Measurements from ENCODE around the gene DLGAP4.
"Not testable (repeated sequence)": the region's sequence is repeated elsewhere in the genome, so short reads cannot be mapped to it uniquely, and the experiment has no call there.

Gene DLGAP4

DNA sequence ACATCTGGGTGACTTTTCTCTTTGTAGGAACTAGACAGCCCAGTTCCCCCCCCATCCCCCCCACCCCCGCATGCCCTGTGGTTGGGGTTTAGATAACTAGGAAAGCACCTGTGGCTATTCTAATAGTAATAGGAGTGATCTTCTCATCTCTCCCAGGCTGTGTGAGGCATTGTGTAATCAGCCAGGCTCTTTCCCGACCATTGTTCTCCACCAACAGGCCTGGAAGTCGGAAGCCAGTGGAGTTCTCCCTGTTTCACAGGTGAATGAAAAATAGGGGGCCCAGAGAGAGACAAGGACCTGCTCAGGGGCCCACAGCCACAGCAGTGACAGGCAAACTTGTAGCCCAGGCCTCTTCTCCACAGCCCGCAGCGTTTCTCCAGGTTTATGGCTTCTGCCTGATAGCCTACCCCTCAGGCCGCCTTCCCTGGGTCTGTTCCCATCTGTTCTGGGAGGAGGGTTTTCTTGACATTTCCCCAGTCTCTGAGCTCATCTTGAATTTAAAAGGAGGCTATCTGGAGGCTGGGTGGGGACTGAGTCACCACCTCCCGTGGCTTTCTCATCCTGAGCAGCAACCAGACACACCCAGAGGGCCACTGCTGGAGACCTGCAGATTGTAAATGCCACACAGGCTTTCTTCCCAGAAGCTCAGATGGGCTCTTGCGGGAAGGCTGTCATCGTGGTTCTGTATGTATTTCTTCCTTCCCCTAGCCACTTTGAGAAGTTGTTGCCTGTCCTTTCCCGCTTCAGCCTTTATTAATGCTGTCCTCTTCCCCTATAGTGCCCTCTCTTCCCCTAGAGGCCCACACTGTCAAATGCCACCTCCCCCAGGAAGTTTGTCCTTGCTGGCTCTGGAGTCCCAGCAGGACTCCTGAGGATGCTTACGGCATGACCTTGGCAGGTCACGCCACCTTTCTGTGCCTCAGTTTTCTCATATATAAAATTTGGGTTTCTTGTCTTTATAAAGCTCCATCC, 159.3 kb downstream of the DLGAP4 start:
- Mint-ChIP-seq H3K4me3 (peak overlapping the region; percentile 71 to 76), H3K36me3 (peaks cover 11 to 23% of the 10 kb centered on the region in 2 donors), H3K27ac (peak overlapping the region; percentile 83), H3K27me3 (no peaks in the 10 kb centered on the region), H3K9me3 (no peaks in the 10 kb centered on the region), H3K4me1 (peaks cover 59 to 91% of the 10 kb centered on the region in 2 donors)
- ATAC-seq (replicated peaks): peak in 1 of 2 donors; percentile 35
- DNase-seq: no peak

- DNase-seq (no peak), ATAC-seq (replicated peaks) (no peak)
- Mint-ChIP-seq H3K9me3 (no peaks in the 10 kb centered on the region), H3K4me1 (peaks cover 60 to 92% of the 10 kb centered on the region in 2 donors), H3K27ac (peak overlapping the region; percentile 90), H3K36me3 (peaks cover 11 to 23% of the 10 kb centered on the region in 2 donors), H3K27me3 (no peaks in the 10 kb centered on the region), H3K4me3 (peak overlapping the region; percentile 71 to 76)
Measured at GRCh38 chr20:36466089-36466488, 159.9 kb downstream of the DLGAP4 start.

DNA sequence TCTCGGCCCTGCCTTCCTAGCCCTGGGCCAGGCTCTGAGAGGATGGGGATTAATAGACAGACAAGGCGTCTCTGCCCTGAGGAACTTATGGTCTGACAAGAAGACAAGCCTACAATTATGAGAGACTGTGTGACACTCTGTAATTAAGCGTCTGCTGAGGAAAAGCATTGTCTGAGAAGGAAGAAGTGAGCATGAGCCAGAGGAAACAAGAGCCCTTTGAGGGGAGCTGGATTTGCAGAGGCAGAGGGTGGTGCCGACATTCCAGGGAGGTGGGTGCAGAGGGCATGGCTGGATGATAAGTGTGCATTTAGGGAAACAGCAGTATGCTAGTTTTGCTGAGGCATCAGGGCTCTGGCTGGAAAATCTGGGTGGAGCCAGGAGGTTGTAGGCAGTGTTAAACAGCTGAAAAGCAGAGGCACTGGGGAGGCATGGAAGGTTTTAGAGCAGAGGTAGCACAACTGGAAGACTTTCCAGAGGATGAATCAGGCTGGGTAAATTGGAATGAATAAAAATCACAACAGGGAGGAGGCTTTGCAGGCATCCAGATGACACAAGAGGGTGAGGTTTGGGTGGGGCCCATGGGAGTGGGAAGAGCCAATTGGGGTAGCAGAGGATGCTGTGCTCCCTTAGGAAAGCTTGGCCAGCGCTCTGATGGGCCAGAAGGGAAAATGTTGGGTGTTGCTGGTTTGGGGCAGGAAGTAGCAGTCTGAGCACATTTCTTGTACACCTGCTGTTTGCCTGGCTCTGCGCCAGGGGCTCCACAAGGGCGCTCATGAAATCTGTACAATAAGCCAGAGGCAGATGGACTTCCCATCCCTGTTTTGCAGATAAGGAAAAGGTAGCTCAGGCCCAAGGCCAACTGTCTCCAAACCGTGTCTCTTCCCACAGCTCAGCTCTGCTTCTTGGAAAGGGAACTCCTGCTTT, 161.2 kb downstream of the DLGAP4 start:
- no peaks in the 10 kb centered on the region for H3K9me3 Mint-ChIP-seq
- peak overlapping the region; percentile 90 for H3K27ac Mint-ChIP-seq
- H3K27me3 Mint-ChIP-seq: no peaks in the 10 kb centered on the region
- peaks cover 62 to 98% of the 10 kb centered on the region in 2 donors for H3K4me1 Mint-ChIP-seq
- peaks cover 5 to 16% of the 10 kb centered on the region in 2 donors for H3K36me3 Mint-ChIP-seq
- ATAC-seq (replicated peaks) (no peak), DNase-seq (no peak)
- peak overlapping the region; percentile 34 to 40 for H3K4me3 Mint-ChIP-seq

- Mint-ChIP-seq H3K9me3 (no peaks in the 10 kb centered on the region), H3K27me3 (no peaks in the 10 kb centered on the region), H3K27ac (peak overlapping the region; percentile 76), H3K4me1 (peaks cover 59 to 98% of the 10 kb centered on the region in 2 donors), H3K4me3 (no peak overlapping the region), H3K36me3 (peaks cover 4 to 15% of the 10 kb centered on the region in 2 donors)
- no peak for ATAC-seq (replicated peaks)
- DNase-seq: no peak
Measured at GRCh38 chr20:36468149-36469000, 162.2 kb downstream of the DLGAP4 start.

- H3K4me3 Mint-ChIP-seq: no peak overlapping the region
- peaks cover 67 to 95% of the 10 kb centered on the region in 2 donors for H3K4me1 Mint-ChIP-seq
- DNase-seq: no peak
- ATAC-seq (replicated peaks): no peak
- peak overlapping the region; percentile 75 for H3K27ac Mint-ChIP-seq
- H3K27me3 Mint-ChIP-seq: no peaks in the 10 kb centered on the region
- H3K36me3 Mint-ChIP-seq: peaks cover 7 to 29% of the 10 kb centered on the region in 2 donors
- no peaks in the 10 kb centered on the region for H3K9me3 Mint-ChIP-seq
Measured at GRCh38 chr20:36469973-36470372, 163.8 kb downstream of the DLGAP4 start.

DNA sequence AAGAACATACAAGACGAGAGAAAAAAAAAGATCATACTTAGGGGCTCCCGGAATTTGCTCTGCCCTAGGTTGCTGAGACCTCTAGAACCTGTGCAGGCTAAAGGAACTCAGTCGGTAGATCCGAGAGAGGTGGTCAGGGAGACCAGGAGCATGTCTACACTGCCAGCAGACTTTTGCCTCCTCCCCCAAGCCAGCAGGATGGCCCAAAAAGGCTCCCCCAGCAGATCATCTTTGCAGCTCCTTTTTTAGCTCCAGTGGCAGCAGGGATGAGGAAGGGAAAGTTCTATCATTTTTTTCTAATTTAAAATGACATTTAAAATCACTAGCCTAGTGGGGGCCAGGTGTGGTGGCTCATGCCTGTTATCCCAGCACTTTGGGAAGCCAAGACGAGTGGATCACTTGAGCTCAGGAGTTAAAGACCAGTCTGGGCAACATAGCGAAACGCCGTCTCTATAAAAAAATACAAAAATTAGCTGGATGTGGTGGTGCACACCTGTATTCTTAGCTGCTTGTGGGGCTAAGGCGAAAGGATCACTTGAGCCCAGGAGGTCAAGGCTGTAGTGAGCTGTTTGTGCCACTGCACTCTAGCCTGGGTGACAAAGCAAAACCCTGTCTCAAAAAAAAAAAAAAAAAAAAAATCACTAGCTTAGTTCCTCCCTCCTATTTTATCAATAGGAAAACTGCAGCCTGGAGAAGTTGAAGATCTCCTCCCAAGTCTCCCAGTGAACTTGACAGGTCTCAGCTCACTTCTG, 165.9 kb downstream of the DLGAP4 start:
- no peaks in the 10 kb centered on the region for H3K9me3 Mint-ChIP-seq
- peak overlapping the region; percentile 92 for H3K27ac Mint-ChIP-seq
- ATAC-seq (replicated peaks): peak; percentile 53
- peaks cover 47 to 78% of the 10 kb centered on the region in 2 donors for H3K4me1 Mint-ChIP-seq
- H3K27me3 Mint-ChIP-seq: no peaks in the 10 kb centered on the region
- peak overlapping the region; percentile 54 to 73 for H3K4me3 Mint-ChIP-seq
- DNase-seq: no peak
- H3K36me3 Mint-ChIP-seq: peaks cover 5 to 24% of the 10 kb centered on the region in 2 donors

GRCh38 chr20:36472637-36473090, 166.5 kb downstream of the DLGAP4 start:
- Mint-ChIP-seq H3K27ac (peak overlapping the region; percentile 92), H3K4me3 (peak overlapping the region; percentile 54 to 73), H3K36me3 (peaks cover 5 to 22% of the 10 kb centered on the region in 2 donors), H3K9me3 (no peaks in the 10 kb centered on the region), H3K27me3 (no peaks in the 10 kb centered on the region), H3K4me1 (peaks cover 41 to 72% of the 10 kb centered on the region in 2 donors)
- ATAC-seq (replicated peaks) (peak; percentile 85 to 90), DNase-seq (no peak)

DNA sequence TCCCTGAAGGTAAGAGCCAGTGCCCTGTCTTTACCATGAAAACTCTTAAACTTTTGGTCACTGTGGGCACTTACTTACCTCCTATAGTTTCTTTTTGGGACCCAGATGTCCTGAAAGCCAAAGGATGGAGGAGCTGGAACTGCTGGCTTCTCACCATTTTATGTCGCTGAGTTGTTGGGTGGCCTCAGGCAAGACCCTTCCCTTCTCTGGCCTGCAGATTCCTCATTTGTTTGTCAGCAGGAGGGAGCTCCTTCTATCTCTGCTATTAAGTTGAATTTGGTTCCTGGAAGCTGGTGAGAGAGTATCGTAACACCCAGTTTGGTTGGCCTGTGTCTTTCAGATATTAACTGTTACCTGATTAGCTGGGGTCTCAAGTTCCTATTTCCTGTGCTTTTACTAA, 167.0 kb downstream of the DLGAP4 start:
- H3K4me3 Mint-ChIP-seq: peak overlapping the region; percentile 54 to 73
- peak overlapping the region; percentile 92 for H3K27ac Mint-ChIP-seq

DNA sequence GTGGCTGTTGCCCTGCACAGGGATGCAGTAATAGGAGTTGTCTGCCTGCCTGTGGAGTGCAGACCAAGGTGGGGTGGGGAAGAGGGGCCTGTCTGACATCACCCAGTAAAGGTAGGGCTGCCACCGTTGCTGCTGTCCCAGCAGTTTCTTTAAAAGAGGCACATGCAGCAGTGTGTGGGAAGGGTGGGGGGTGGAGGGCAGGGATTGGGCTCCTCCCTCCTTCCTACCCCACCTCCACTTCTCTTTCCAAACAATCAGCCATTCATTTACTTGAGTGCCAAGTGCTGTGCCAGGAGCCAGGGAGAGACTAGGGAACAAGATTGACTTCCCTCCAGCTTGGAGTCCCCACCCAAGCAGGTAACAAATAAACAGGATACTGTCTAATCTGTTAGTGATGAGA, 168.4 kb downstream of the DLGAP4 start:
- Mint-ChIP-seq H3K36me3 (peaks cover 7 to 21% of the 10 kb centered on the region in 2 donors), H3K27ac (peak overlapping the region; percentile 72), H3K9me3 (no peaks in the 10 kb centered on the region), H3K4me3 (no peak overlapping the region), H3K27me3 (no peaks in the 10 kb centered on the region), H3K4me1 (peaks cover 45 to 69% of the 10 kb centered on the region in 2 donors)
- ATAC-seq (replicated peaks) (no peak), DNase-seq (no peak)

More for the DNA sequence above, 167.0 kb downstream of the DLGAP4 start:
- Mint-ChIP-seq H3K4me1 (peaks cover 42 to 70% of the 10 kb centered on the region in 2 donors), H3K36me3 (peaks cover 5 to 25% of the 10 kb centered on the region in 2 donors), H3K9me3 (no peaks in the 10 kb centered on the region), H3K27me3 (no peaks in the 10 kb centered on the region)
- ATAC-seq (replicated peaks) (no peak), DNase-seq (no peak)

- not testable (repeated sequence) for H3K27me3 Mint-ChIP-seq; DNase-seq; H3K4me3 Mint-ChIP-seq; ATAC-seq (replicated peaks); H3K9me3 Mint-ChIP-seq
- Mint-ChIP-seq H3K27ac (peak overlapping the region; percentile 72), H3K36me3 (peaks cover 7 to 21% of the 10 kb centered on the region in 2 donors), H3K4me1 (peaks cover 42 to 64% of the 10 kb centered on the region in 2 donors)
Measured at GRCh38 chr20:36475054-36475453, 168.9 kb downstream of the DLGAP4 start.

DNA sequence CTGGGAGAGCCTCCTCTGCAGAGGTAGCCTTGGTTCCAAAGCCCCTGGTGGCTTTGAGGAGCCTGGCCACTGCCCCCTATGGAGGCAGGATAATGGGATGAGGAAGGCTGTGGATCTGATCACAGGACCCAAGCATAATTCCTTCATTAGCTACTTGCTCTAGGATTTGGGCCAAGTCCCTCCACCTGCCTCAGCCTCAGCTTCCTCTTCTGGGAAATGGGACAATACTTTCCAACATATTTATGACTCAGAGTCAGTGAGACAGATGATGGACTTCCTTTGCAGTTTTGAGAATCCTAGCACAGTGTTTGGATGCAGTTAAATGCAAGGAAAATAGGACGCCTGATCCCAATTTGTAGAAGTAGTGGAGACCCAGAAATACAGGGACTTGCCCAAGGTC, 171.3 kb downstream of the DLGAP4 start:
- ATAC-seq (replicated peaks): no peak
- Mint-ChIP-seq H3K27ac (no peak overlapping the region), H3K36me3 (peaks cover 7 to 21% of the 10 kb centered on the region in 2 donors), H3K9me3 (no peaks in the 10 kb centered on the region), H3K4me3 (no peak overlapping the region), H3K4me1 (peaks cover 34 to 45% of the 10 kb centered on the region in 2 donors), H3K27me3 (no peaks in the 10 kb centered on the region)
- no peak for DNase-seq

DNA sequence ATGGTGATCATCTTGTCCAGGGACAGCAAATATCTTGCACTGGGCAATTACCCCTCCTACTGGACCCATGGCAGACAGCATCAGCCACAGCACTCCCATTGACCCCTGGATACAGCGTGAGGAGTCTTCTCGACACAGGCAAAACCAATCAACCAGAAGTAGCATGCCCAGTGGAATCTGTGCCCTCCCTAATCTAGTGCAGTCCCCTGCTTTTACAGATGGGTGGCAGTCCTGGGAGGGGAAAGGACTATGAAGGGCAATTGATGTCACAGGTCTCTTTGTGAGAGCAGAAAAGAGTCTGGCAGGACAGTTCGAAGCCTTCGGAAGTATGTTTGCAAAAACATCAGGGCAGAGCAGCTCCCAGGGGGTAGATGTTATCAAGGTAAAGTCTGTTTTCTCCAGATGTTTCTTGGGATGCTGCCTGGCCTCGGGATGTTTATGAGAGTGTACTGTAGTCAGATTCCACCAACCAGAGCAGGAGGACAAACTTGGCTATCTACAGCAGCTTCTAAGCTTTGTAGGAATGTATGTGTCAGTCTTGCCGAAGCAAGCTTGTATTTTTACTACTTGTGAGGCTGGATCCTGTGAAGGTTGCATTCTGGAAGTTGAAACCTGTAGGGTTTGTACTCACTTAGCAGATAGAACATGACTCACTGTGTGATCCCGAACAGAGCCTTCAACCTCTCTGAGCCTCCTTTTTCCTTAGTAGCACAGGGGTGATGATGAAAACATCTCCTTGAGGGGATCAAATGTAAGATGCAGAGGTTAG, 172.2 kb downstream of the DLGAP4 start:
- H3K4me1 Mint-ChIP-seq: peaks cover 36 to 44% of the 10 kb centered on the region in 2 donors
- no peak for ATAC-seq (replicated peaks)
- H3K9me3 Mint-ChIP-seq: no peaks in the 10 kb centered on the region
- no peak overlapping the region for H3K27ac Mint-ChIP-seq
- H3K4me3 Mint-ChIP-seq: no peak overlapping the region
- H3K36me3 Mint-ChIP-seq: peaks cover 7 to 21% of the 10 kb centered on the region in 2 donors
- no peak for DNase-seq
- no peaks in the 10 kb centered on the region for H3K27me3 Mint-ChIP-seq
